ENCODE results near the gene KIAA1328.

GRCh38 chr18:36811430-36811829 lies 17.5 kb upstream of the KIAA1328 start:
- TF ChIP-seq RFX5 (IDR thresholded peaks at IDR 0.05; ENCODE audit: low read length) (no peak), SMC3 (IDR thresholded peaks at IDR 0.05; ENCODE audit: low read depth, low read length) (no peak), CTCF (IDR thresholded peaks at IDR 0.05) (no peak), GABPA (IDR thresholded peaks at IDR 0.05; ENCODE audit: low read depth) (no peak)

Measured in SK-N-SH (cell line).